ENCODE data around the gene KCNIP3.
"Not testable (repeated sequence)": the region's sequence is repeated elsewhere in the genome, so short reads cannot be mapped to it uniquely, and the experiment has no call there.

KCNIP3 gene

GRCh38 chr2:95296880-95297487, at the start of gene KCNIP3:
TSS of gene KCNIP3 (plus strand) at chr2:95297347. CDS start at chr2:95297439, 92 bp downstream.
- in situ Hi-C loops (cut with MboI; ENCODE audit: low sequenced_read_pairs) = no loop called here

- in situ Hi-C loops (cut with MboI; ENCODE audit: low sequenced_read_pairs) = no loop called here
Measured at GRCh38 chr2:95258271-95258670, 38.9 kb upstream of the KCNIP3 start.

- in situ Hi-C loops (cut with MboI; ENCODE audit: low sequenced_read_pairs) = no loop called here
Measured at GRCh38 chr2:95260028-95261023, 36.8 kb upstream of the KCNIP3 start.

- in situ Hi-C loops (cut with MboI; ENCODE audit: low sequenced_read_pairs) = no loop called here
Measured at GRCh38 chr2:95261602-95262001, 35.5 kb upstream of the KCNIP3 start.

- in situ Hi-C loops (cut with MboI; ENCODE audit: low sequenced_read_pairs) = no loop called here
Measured at GRCh38 chr2:95262896-95263542, 34.1 kb upstream of the KCNIP3 start.

- in situ Hi-C loops (cut with MboI; ENCODE audit: low sequenced_read_pairs) = no loop called here
Measured at GRCh38 chr2:95264624-95265023, 32.5 kb upstream of the KCNIP3 start.

- in situ Hi-C loops (cut with MboI; ENCODE audit: low sequenced_read_pairs) = no loop called here
Measured at GRCh38 chr2:95265182-95265581, 32.0 kb upstream of the KCNIP3 start.

- in situ Hi-C loops (cut with MboI; ENCODE audit: low sequenced_read_pairs) = no loop called here
Measured at GRCh38 chr2:95266781-95267430, 30.2 kb upstream of the KCNIP3 start.

GRCh38 chr2:95267458-95268210, 29.5 kb upstream of the KCNIP3 start:
- in situ Hi-C loops (cut with MboI; ENCODE audit: low sequenced_read_pairs) = no loop called here

GRCh38 chr2:95268211-95269035, 28.7 kb upstream of the KCNIP3 start:
- in situ Hi-C loops (cut with MboI; ENCODE audit: low sequenced_read_pairs) = no loop called here

GRCh38 chr2:95269036-95269680, 28.0 kb upstream of the KCNIP3 start:
- in situ Hi-C loops (cut with MboI; ENCODE audit: low sequenced_read_pairs) = no loop called here

GRCh38 chr2:95269745-95270144, 27.4 kb upstream of the KCNIP3 start:
- in situ Hi-C loops (cut with MboI; ENCODE audit: low sequenced_read_pairs) = not testable (repeated sequence)

GRCh38 chr2:95270541-95271081, 26.5 kb upstream of the KCNIP3 start:
- in situ Hi-C loops (cut with MboI; ENCODE audit: low sequenced_read_pairs) = no loop called here

GRCh38 chr2:95271381-95271971, 25.7 kb upstream of the KCNIP3 start:
- in situ Hi-C loops (cut with MboI; ENCODE audit: low sequenced_read_pairs) = no loop called here

GRCh38 chr2:95272299-95272751, 24.8 kb upstream of the KCNIP3 start:
- in situ Hi-C loops (cut with MboI; ENCODE audit: low sequenced_read_pairs) = no loop called here

GRCh38 chr2:95272781-95273180, 24.4 kb upstream of the KCNIP3 start:
- in situ Hi-C loops (cut with MboI; ENCODE audit: low sequenced_read_pairs) = no loop called here

GRCh38 chr2:95273566-95274290, 23.4 kb upstream of the KCNIP3 start:
- in situ Hi-C loops (cut with MboI; ENCODE audit: low sequenced_read_pairs) = no loop called here

All from HL-60/S4 treated with retinoic acid at 250 ng/mL for 4 days and 3 days (cell line).